HepG2 (cell line): Measurements from ENCODE around the gene NOP56. TPM values are rescaled to one million over a fixed set of nuclear protein-coding genes. Genes with fewer than 3 reads are reported as not detected.

ENCODE experiments used
- ATF1 ChIP-seq: IDR thresholded peaks from 2 replicates; pipeline ENCODE4 v1.6.1; 2016; ENCODE audit warnings: mild to moderate bottlenecking, control low read depth
- CCAR2 ChIP-seq: fragments of 200-400 bp; formaldehyde crosslinking; optimal IDR thresholded peaks from 2 replicates; pipeline ENCODE3; 2018; ENCODE audit warnings: low read depth, mild to moderate bottlenecking, low read length, moderate library complexity
- FOXO1 ChIP-seq: sonication (generic); formaldehyde crosslinking; IDR thresholded peaks from 2 replicates; pipeline ENCODE4 v1.4.0; 2020; ENCODE audit warnings: missing genetic modification reagents
- KDM2A ChIP-seq: sonication (generic); formaldehyde crosslinking; IDR thresholded peaks from 2 replicates; pipeline ENCODE4 v1.4.0; 2020; ENCODE audit warnings: low read depth, missing genetic modification reagents, borderline replicate concordance
- NBN ChIP-seq: fragments of 450-650 bp; conservative IDR thresholded peaks from 2 replicates; pipeline ENCODE4 v1.6.1; 2017
- RELA ChIP-seq: sonication (generic); formaldehyde crosslinking; IDR thresholded peaks from 2 replicates; pipeline ENCODE4 v1.4.0; 2020; ENCODE audit warnings: missing genetic modification reagents
- RORA ChIP-seq: sonication (generic); formaldehyde crosslinking; IDR thresholded peaks from 2 replicates; pipeline ENCODE4 v1.5.0; 2020; ENCODE audit warnings: mild to moderate bottlenecking, missing genetic modification reagents, moderate library complexity
- SKI ChIP-seq: fragments of 450-650 bp; IDR thresholded peaks from one replicate; pipeline ENCODE4 v1.6.1; 2018; ENCODE audit warnings: mild to moderate bottlenecking; ENCODE audit not compliant: partially characterized antibody
- ZNF101 ChIP-seq: sonication (generic); formaldehyde crosslinking; IDR thresholded peaks from 2 replicates; pipeline ENCODE4 v1.4.0; 2020; ENCODE audit warnings: mild to moderate bottlenecking, low read depth, missing genetic modification reagents, borderline replicate concordance
- ZNF510 ChIP-seq: sonication (generic); formaldehyde crosslinking; IDR thresholded peaks from 2 replicates; pipeline ENCODE4 v1.4.0; 2020; ENCODE audit warnings: low read depth, mild to moderate bottlenecking, missing genetic modification reagents
- ZSCAN20 ChIP-seq: sonication (generic); formaldehyde crosslinking; IDR thresholded peaks from 2 replicates; pipeline ENCODE4 v1.4.0; 2020; ENCODE audit warnings: missing genetic modification reagents, mild to moderate bottlenecking, borderline replicate concordance
- polyA plus RNA-seq, 8 experiments: library from polyadenylated mRNA; depleted of rRNA in 3 of 8; stranded (reverse) in 7 of 8; unstranded in 1 of 8; fragments of >200 nt; fragmentation: Illumina TruSeq in 4 of 8; extraction: Trizol in 4 of 8; gene quantifications; 2 replicates each; pipeline versions ENCODE4 v1.2.1 to v1.2.3, GENCODE V29; 2011 to 2016; ENCODE audit warnings: low read depth in 4 of 8, missing spikeins in 1 of 8, mixed read lengths in 1 of 8; ENCODE audit not compliant: insufficient read depth in 1 of 8
- total RNA-seq, 5 experiments: library from RNA; depleted of rRNA; stranded (reverse); fragments of >200 nt; fragmentation: Illumina TruSeq; extraction: Trizol; gene quantifications; 2 replicates each; pipeline ENCODE4 v1.2.3, GENCODE V29; 2016; ENCODE audit warnings: low read depth in 1 of 5
- TF ChIP-seq, protein P1 (sequence below): IDR thresholded peaks from 2 replicates; pipeline ENCODE4 v1.6.1; 2012; ENCODE audit warnings: low read length, improper control_type of control experiment
- TF ChIP-seq, protein P2 (sequence below): IDR thresholded peaks from 2 replicates; pipeline ENCODE4 v1.6.1; 2016; ENCODE audit warnings: low read depth, borderline replicate concordance
- TF ChIP-seq, protein P3 (sequence below): sonication (generic); formaldehyde crosslinking; IDR thresholded peaks from 2 replicates; pipeline ENCODE4 v1.4.0; 2020; ENCODE audit warnings: mild to moderate bottlenecking, missing genetic modification reagents
- TF ChIP-seq, protein P4 (sequence below): sonication (generic); formaldehyde crosslinking; IDR thresholded peaks from 2 replicates; pipeline ENCODE4 v1.5.1; 2020; ENCODE audit warnings: mild to moderate bottlenecking, missing genetic modification reagents, moderate library complexity
- TF ChIP-seq, protein P5 (sequence below): IDR thresholded peaks from 2 replicates; pipeline ENCODE4 v1.6.1; 2016; ENCODE audit warnings: low read depth, missing genetic modification reagents, missing compliant biosample characterization

NOP56 gene
- total and polyA plus RNA-seq, 2 of the 13 experiments (the other 11 are each of a cell fraction or from before 2014, with no cell fraction given), result 369 to 1,116 TPM

DNA sequence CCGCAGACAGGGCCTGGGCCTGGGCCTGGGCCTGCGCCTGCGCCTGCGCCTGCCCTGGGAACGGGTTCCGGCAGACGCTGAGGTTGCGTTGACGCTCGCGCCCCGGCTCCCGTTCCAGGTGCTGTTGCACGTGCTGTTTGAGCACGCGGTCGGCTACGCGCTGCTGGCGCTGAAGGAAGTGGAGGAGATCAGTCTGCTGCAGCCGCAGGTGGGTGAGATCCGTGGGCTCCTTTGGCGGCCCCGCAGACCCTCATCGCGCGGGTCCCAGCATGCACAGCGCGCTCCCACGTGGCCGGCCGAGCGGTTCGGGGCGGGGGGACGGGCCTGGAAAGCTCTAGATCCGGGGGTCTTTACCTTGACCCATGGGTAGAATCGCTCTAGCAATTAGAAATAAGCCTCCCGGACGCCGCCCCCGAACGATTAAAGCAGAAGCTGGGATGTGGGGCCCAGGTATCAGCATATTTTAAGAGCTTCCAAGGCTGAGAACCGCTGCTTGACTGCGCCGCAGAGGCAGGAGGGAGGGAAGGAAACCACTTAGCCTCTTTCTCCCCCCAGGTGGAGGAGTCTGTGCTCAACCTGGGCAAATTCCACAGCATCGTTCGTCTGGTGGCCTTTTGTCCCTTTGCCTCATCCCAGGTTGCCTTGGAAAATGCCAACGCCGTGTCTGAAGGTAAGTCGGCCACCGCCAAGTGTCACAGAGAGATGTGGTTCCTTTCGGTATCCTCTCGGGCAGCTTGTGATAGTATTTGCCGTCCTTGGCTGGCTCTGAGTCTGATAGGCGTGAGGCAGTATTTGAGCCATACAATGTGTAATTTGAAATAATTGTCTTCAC is 508 bp downstream of the NOP56 start (continued):
- TF ChIP-seq KDM2A (CRISPR knock-in tag), result peak; percentile 41; the same call in 1 of the 2 replicates
- TF ChIP-seq CCAR2, result no peak
- peak; percentile 85 for TF ChIP-seq ZNF510 (CRISPR knock-in tag)
- TF ChIP-seq, protein P1, sequence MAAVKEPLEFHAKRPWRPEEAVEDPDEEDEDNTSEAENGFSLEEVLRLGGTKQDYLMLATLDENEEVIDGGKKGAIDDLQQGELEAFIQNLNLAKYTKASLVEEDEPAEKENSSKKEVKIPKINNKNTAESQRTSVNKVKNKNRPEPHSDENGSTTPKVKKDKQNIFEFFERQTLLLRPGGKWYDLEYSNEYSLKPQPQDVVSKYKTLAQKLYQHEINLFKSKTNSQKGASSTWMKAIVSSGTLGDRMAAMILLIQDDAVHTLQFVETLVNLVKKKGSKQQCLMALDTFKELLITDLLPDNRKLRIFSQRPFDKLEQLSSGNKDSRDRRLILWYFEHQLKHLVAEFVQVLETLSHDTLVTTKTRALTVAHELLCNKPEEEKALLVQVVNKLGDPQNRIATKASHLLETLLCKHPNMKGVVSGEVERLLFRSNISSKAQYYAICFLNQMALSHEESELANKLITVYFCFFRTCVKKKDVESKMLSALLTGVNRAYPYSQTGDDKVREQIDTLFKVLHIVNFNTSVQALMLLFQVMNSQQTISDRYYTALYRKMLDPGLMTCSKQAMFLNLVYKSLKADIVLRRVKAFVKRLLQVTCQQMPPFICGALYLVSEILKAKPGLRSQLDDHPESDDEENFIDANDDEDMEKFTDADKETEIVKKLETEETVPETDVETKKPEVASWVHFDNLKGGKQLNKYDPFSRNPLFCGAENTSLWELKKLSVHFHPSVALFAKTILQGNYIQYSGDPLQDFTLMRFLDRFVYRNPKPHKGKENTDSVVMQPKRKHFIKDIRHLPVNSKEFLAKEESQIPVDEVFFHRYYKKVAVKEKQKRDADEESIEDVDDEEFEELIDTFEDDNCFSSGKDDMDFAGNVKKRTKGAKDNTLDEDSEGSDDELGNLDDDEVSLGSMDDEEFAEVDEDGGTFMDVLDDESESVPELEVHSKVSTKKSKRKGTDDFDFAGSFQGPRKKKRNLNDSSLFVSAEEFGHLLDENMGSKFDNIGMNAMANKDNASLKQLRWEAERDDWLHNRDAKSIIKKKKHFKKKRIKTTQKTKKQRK, result no peak
- TF ChIP-seq, protein P2, sequence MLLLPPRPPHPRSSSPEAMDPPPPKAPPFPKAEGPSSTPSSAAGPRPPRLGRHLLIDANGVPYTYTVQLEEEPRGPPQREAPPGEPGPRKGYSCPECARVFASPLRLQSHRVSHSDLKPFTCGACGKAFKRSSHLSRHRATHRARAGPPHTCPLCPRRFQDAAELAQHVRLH, result no peak
- no peak for TF ChIP-seq ATF1 (CRISPR knock-in tag)
- TF ChIP-seq RORA (CRISPR knock-in tag), result no peak
- TF ChIP-seq, protein P3, sequence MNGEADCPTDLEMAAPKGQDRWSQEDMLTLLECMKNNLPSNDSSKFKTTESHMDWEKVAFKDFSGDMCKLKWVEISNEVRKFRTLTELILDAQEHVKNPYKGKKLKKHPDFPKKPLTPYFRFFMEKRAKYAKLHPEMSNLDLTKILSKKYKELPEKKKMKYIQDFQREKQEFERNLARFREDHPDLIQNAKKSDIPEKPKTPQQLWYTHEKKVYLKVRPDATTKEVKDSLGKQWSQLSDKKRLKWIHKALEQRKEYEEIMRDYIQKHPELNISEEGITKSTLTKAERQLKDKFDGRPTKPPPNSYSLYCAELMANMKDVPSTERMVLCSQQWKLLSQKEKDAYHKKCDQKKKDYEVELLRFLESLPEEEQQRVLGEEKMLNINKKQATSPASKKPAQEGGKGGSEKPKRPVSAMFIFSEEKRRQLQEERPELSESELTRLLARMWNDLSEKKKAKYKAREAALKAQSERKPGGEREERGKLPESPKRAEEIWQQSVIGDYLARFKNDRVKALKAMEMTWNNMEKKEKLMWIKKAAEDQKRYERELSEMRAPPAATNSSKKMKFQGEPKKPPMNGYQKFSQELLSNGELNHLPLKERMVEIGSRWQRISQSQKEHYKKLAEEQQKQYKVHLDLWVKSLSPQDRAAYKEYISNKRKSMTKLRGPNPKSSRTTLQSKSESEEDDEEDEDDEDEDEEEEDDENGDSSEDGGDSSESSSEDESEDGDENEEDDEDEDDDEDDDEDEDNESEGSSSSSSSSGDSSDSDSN (CRISPR knock-in tag), result peak; percentile 19; the same call in 1 of the 2 replicates
- TF ChIP-seq, protein P4, sequence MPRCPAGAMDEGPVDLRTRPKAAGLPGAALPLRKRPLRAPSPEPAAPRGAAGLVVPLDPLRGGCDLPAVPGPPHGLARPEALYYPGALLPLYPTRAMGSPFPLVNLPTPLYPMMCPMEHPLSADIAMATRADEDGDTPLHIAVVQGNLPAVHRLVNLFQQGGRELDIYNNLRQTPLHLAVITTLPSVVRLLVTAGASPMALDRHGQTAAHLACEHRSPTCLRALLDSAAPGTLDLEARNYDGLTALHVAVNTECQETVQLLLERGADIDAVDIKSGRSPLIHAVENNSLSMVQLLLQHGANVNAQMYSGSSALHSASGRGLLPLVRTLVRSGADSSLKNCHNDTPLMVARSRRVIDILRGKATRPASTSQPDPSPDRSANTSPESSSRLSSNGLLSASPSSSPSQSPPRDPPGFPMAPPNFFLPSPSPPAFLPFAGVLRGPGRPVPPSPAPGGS (CRISPR knock-in tag), result peak; percentile 95; the same call in 1 of the 2 replicates
- TF ChIP-seq ZSCAN20, result no peak; the same call in 1 of the 2 replicates
- TF ChIP-seq NBN, result no peak
- TF ChIP-seq, protein P5, sequence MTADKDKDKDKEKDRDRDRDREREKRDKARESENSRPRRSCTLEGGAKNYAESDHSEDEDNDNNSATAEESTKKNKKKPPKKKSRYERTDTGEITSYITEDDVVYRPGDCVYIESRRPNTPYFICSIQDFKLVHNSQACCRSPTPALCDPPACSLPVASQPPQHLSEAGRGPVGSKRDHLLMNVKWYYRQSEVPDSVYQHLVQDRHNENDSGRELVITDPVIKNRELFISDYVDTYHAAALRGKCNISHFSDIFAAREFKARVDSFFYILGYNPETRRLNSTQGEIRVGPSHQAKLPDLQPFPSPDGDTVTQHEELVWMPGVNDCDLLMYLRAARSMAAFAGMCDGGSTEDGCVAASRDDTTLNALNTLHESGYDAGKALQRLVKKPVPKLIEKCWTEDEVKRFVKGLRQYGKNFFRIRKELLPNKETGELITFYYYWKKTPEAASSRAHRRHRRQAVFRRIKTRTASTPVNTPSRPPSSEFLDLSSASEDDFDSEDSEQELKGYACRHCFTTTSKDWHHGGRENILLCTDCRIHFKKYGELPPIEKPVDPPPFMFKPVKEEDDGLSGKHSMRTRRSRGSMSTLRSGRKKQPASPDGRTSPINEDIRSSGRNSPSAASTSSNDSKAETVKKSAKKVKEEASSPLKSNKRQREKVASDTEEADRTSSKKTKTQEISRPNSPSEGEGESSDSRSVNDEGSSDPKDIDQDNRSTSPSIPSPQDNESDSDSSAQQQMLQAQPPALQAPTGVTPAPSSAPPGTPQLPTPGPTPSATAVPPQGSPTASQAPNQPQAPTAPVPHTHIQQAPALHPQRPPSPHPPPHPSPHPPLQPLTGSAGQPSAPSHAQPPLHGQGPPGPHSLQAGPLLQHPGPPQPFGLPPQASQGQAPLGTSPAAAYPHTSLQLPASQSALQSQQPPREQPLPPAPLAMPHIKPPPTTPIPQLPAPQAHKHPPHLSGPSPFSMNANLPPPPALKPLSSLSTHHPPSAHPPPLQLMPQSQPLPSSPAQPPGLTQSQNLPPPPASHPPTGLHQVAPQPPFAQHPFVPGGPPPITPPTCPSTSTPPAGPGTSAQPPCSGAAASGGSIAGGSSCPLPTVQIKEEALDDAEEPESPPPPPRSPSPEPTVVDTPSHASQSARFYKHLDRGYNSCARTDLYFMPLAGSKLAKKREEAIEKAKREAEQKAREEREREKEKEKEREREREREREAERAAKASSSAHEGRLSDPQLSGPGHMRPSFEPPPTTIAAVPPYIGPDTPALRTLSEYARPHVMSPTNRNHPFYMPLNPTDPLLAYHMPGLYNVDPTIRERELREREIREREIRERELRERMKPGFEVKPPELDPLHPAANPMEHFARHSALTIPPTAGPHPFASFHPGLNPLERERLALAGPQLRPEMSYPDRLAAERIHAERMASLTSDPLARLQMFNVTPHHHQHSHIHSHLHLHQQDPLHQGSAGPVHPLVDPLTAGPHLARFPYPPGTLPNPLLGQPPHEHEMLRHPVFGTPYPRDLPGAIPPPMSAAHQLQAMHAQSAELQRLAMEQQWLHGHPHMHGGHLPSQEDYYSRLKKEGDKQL (CRISPR knock-in tag), result no peak
- no peak; the same call in 1 of the 2 replicates for TF ChIP-seq ZNF101 (CRISPR knock-in tag)
- no peak for TF ChIP-seq SKI
- peak; percentile 40; the same call in 1 of the 2 replicates for TF ChIP-seq FOXO1 (CRISPR knock-in tag)
- TF ChIP-seq RELA (CRISPR knock-in tag), result no peak
